Sigmoid colon (tissue), 7 donors: ENCODE measurements around the gene INAFM1. TPM values are rescaled to one million over a fixed set of nuclear protein-coding genes. Genes with fewer than 3 reads are reported as not detected.

Source experiments
- DNase-seq: peaks from one replicate; pipeline ENCODE4 v3.0.0-alpha.2; 2019
- H3K27ac ChIP-seq, 4 donors: fragments of 200-600 bp; sonication (generic); one replicate each; pipeline ENCODE4 v1.5.1; 2016 to 2019; ENCODE audit warnings: mild to moderate bottlenecking in 1 of 4
- H3K27me3 ChIP-seq, 3 donors: fragments of 200-600 bp; sonication (generic); one replicate each; pipeline ENCODE4 v1.5.1; 2019; ENCODE audit warnings: mild to moderate bottlenecking in 1 of 3
- H3K36me3 ChIP-seq, 4 donors: fragments of 200-600 bp; sonication (generic); one replicate each; pipeline ENCODE4 v1.5.1; 2016 to 2019
- H3K4me1 ChIP-seq, 4 donors: fragments of 200-600 bp; sonication (generic); one replicate each; pipeline ENCODE4 v1.5.1; 2017 to 2019
- H3K4me3 ChIP-seq, 4 donors: fragments of 200-600 bp; sonication (generic); one replicate each; pipeline ENCODE4 v1.5.1; 2017 to 2019; ENCODE audit warnings: mild to moderate bottlenecking in 2 of 4, moderate library complexity in 1 of 4
- H3K9me3 ChIP-seq, 4 donors: fragments of 200-600 bp in 3 of 4; sonication (generic) in 3 of 4; one replicate each; pipeline versions ENCODE4 v1.5.1 to v1.6.1; 2013 to 2019
- EP300 ChIP-seq, 4 donors: sonication (generic); formaldehyde crosslinking; IDR thresholded peaks; one replicate each; pipeline ENCODE4 v1.6.1; 2017; ENCODE audit warnings: antibody characterized with exemption in 4 of 4
- POLR2A ChIP-seq, 2 donors: fragments of 450-650 bp; IDR thresholded peaks; one replicate each; pipeline ENCODE4 v1.6.1; 2016; ENCODE audit warnings: antibody characterized with exemption in 2 of 2, mild to moderate bottlenecking in 2 of 2, moderate library complexity in 2 of 2
- POLR2AphosphoS5 ChIP-seq, 4 donors: sonication (generic); formaldehyde crosslinking; IDR thresholded peaks; one replicate each; pipeline ENCODE4 v1.6.1; 2017; ENCODE audit warnings: antibody characterized with exemption in 4 of 4
- WGBS, 2 donors: extraction: QIAGEN DNeasy Blood & Tissue Kit; methylation state at CpG; one replicate each; pipeline ENCODE4 v1.1.7; 2013; 5-methylcytosine and 5-hydroxymethylcytosine counted together
- intact Hi-C: fragments of 100-400 bp; cut with DNase I; formaldehyde crosslinking; loops from one replicate; pipeline ENCODE4 v1.15.1; 2023
- polyA plus RNA-seq, 3 donors: library from polyadenylated mRNA; stranded (reverse); fragments of 200-250 nt; gene quantifications; one replicate each; pipeline ENCODE4 v1.2.3, GENCODE V29; 2013
- total RNA-seq, 4 donors: library from RNA; depleted of rRNA; stranded (reverse); fragments of >200 nt; gene quantifications; one replicate each; pipeline ENCODE4 v1.1.0, GENCODE V29; 2016
- TF ChIP-seq, protein P1 (sequence below), 4 experiments: fragments of 450-650 bp in 3 of 4; fragments of 200-600 bp in 1 of 4; IDR thresholded peaks; one replicate each; pipeline ENCODE4 v1.5.1; 2016 to 2019; ENCODE audit warnings: antibody characterized with exemption in 4 of 4, mild to moderate bottlenecking in 3 of 4, moderate library complexity in 2 of 4
- donor health status: healthy with polysubstance abuse.
- donor health status: Bipolar disorder and iron deficiency.
- donor health status: healthy.

The INAFM1 gene
- total and polyA plus RNA-seq, 7 donors: 3.0 to 16.3 (median 10.7) TPM

DNA sequence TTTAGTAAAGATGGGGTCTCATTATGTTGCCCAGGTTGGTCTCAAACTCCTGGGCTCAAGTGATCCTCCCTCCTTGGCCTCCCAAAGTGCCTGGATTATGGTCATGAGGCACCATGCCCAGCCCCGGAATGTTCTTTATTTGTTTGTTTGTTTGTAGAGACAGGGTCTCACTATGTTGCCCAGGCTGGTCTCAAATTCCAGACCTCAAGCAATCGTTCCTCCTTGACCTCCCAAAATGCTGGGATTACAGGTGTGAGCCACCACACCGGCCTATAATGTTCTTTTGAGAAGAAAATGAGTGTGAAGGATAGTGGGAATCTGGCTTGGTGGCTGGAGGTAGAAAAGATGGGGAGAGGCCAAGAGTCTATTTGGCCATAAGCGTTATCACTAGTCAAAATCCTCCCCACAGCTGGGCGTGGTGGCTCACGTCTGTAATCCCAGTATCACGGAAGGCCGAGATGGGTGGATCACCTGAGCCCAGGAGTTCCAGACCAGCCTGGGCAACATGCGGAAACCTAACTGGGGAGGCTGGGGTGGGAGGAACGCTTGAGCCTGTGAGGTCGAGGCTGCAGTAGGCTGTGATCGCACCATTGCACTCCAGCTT, 38.5 kb upstream of the INAFM1 start:
- intact Hi-C loops: no loop called here
- Histone ChIP-seq H3K36me3 (no peaks in the 10 kb centered on the region), H3K4me1 (peaks cover 0 to 31% (median 24%) of the 10 kb centered on the region in 4 donors), H3K27ac (no peak overlapping the region), H3K9me3 (no peaks in the 10 kb centered on the region), H3K27me3 (no peaks in the 10 kb centered on the region), H3K4me3 (no peak overlapping the region)
- WGBS, 2 donors: 74 to 86% methylated on average over 12 of the region's 12 CpGs
- TF ChIP-seq POLR2AphosphoS5 (IDR thresholded peaks at IDR 0.05): no peak
- TF ChIP-seq POLR2A (IDR thresholded peaks at IDR 0.05): no peak
- no peak for TF ChIP-seq EP300 (IDR thresholded peaks at IDR 0.05)
- TF ChIP-seq, protein P1, sequence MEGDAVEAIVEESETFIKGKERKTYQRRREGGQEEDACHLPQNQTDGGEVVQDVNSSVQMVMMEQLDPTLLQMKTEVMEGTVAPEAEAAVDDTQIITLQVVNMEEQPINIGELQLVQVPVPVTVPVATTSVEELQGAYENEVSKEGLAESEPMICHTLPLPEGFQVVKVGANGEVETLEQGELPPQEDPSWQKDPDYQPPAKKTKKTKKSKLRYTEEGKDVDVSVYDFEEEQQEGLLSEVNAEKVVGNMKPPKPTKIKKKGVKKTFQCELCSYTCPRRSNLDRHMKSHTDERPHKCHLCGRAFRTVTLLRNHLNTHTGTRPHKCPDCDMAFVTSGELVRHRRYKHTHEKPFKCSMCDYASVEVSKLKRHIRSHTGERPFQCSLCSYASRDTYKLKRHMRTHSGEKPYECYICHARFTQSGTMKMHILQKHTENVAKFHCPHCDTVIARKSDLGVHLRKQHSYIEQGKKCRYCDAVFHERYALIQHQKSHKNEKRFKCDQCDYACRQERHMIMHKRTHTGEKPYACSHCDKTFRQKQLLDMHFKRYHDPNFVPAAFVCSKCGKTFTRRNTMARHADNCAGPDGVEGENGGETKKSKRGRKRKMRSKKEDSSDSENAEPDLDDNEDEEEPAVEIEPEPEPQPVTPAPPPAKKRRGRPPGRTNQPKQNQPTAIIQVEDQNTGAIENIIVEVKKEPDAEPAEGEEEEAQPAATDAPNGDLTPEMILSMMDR (IDR thresholded peaks at IDR 0.05): no peak
- no peak for DNase-seq

DNA sequence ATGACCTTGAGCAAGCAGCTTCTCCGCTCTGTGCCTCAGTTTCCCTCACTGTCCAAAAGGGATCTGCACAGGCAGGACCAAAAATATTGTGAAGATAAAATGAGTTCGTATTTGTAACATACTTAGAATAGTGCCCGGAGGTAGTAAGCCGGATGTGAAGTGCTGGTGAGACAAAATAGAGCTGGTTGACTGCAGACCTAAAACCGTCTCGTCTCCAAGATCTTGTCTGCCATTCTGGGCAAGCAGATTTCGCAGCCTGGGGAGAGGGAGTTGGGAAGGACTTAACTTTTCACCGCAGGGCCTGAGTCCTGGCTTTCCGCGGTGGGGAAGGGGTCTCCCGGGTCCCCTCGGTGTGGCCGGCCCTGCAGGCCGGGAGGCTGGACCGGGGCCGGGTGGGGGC, 35.5 kb upstream of the INAFM1 start:
- H3K27me3 ChIP-seq: no peaks in the 10 kb centered on the region
- H3K4me1 ChIP-seq: peaks cover 0 to 43% (median 39%) of the 10 kb centered on the region in 4 donors
- H3K9me3 ChIP-seq: no peaks in the 10 kb centered on the region
- TF ChIP-seq POLR2AphosphoS5 (IDR thresholded peaks at IDR 0.05) (no peak), POLR2A (IDR thresholded peaks at IDR 0.05) (no peak), EP300 (IDR thresholded peaks at IDR 0.05) (no peak)
- TF ChIP-seq, protein P1 (IDR thresholded peaks at IDR 0.05): no peak
- intact Hi-C loops: no loop called here
- 11 to 17% methylated on average over 16 of the region's 16 CpGs for WGBS, 2 donors
- no peak for DNase-seq
- peak overlapping the region in 3 of 4 donors; percentile 50 to 58 (median 51) for H3K27ac ChIP-seq
- no peaks in the 10 kb centered on the region for H3K36me3 ChIP-seq
- peak overlapping the region in 3 of 4 donors; percentile 26 to 51 (median 43) for H3K4me3 ChIP-seq

DNA sequence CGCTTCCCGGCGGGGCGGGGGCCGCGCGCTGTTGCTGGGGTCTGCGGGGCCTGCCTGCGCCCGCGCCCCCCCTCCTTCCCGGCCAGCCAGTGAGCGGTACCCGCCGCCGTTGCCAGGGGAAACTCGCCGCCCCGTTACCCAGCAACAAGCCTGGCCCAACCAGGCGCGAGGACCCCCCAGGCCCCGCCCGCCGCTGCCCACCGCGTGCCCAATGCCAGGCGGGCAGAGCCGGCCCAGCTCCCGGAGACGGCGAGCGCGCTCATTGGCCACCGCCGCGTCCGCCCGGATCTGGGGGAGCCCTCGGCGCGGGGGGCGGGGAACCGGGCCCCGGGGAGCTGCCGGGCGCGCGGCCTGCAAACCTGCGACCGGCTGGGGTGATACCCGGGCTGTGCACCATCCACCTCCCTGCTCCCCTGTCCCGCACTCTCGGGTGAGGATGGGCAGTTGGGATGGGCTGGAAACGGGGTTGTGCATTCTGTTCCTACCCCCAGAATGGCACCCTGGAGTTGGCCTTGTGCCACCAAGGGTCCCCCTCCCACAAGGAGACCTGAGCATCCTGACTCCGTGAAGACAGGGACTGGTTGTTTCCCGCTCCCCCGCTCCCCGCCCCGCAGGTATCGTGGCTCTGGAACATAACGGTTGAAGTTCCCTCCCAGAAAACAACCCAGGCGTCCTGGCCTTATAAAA, 34.9 kb upstream of the INAFM1 start:
- Histone ChIP-seq H3K27ac (peak overlapping the region in 3 of 4 donors; percentile 50 to 58 (median 51)), H3K4me1 (peaks cover 0 to 47% (median 43%) of the 10 kb centered on the region in 4 donors), H3K27me3 (no peaks in the 10 kb centered on the region), H3K36me3 (no peaks in the 10 kb centered on the region), H3K4me3 (peak overlapping the region in 3 of 4 donors; percentile 26 to 51 (median 43)), H3K9me3 (no peaks in the 10 kb centered on the region)
- intact Hi-C loops: loop anchor here (5.0 to 10.0 kb wide), 2 partner anchors 107 to 195 kb away; partner anchors contain the start of genes SAE1 and TMEM160
- 3 to 4% methylated on average over 62 of the region's 62 CpGs for WGBS, 2 donors
- TF ChIP-seq POLR2A (IDR thresholded peaks at IDR 0.05): no peak
- TF ChIP-seq, protein P1 (IDR thresholded peaks at IDR 0.05): no peak
- no peak for TF ChIP-seq EP300 (IDR thresholded peaks at IDR 0.05)
- TF ChIP-seq POLR2AphosphoS5 (IDR thresholded peaks at IDR 0.05): no peak
- DNase-seq: peak; percentile 87

DNA sequence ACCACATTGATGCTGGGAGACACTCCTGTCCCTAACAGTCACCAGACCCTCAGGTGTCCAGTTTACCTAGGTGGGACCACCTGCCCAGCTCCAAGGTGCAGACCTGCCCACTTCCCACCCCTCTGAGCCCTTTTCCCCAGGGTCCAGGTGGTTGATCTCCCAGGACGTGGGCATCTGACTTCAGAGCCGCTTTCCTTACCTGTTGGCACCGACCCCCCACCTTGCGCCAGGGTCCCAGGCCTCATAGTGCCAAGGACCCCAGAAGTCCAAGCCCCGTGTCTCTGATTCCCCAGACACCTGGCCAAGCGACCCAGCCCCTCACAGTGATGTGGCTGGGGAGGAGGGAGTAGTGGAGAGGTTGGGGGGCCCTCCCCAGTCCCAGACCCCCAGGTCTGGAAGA, 34.1 kb upstream of the INAFM1 start:
- intact Hi-C loops: loop anchor here (5.0 to 10.0 kb wide), 2 partner anchors 108 to 196 kb away; partner anchors contain the start of genes SAE1 and TMEM160
- peaks cover 0 to 47% (median 43%) of the 10 kb centered on the region in 4 donors for H3K4me1 ChIP-seq

More for the DNA sequence above, 34.1 kb upstream of the INAFM1 start:
- no peaks in the 10 kb centered on the region for H3K9me3 ChIP-seq
- H3K27ac ChIP-seq: peak overlapping the region in 1 of 4 donors; percentile 20
- H3K27me3 ChIP-seq: no peaks in the 10 kb centered on the region
- no peaks in the 10 kb centered on the region for H3K36me3 ChIP-seq
- no peak for DNase-seq
- no peak overlapping the region for H3K4me3 ChIP-seq
- 51 to 59% methylated on average over 6 of the region's 6 CpGs for WGBS, 2 donors
- TF ChIP-seq EP300 (IDR thresholded peaks at IDR 0.05) (no peak), POLR2A (IDR thresholded peaks at IDR 0.05) (no peak), POLR2AphosphoS5 (IDR thresholded peaks at IDR 0.05) (no peak)
- TF ChIP-seq, protein P1 (IDR thresholded peaks at IDR 0.05): no peak
